ENCODE measurements around the gene MAGEA8. TPM values are rescaled to one million over a fixed set of nuclear protein-coding genes. Genes with fewer than 3 reads are reported as not detected.
"Not testable (repeated sequence)": the region's sequence is repeated elsewhere in the genome, so short reads cannot be mapped to it uniquely, and the experiment has no call there.

Gene MAGEA8
- total RNA-seq, 1 experiment from 2014 or later, result not detected

DNA sequence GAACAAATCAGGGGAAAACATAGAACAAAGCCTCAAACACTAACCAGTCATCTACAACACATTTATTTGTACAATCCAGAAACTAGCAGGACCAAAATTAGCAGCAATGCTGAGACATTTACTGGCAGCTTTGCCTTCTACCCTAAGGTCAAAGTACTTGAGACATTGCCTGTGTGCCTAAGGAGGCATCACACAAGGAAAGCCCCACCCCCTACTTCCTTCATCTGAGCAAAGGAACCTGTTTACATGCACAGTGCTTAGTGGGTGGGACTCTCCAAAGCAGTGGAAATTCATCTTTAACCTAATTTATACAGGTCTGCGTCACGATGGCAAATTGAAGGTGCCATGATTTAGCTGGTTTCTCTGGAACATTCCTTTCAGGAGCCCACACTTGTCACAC, 51.2 kb downstream of the MAGEA8 start:
- H3K27me3 ChIP-seq, H3K36me3 ChIP-seq, H3K9me3 ChIP-seq, H3K4me3 ChIP-seq, DNase-seq: not testable (repeated sequence)

DNA sequence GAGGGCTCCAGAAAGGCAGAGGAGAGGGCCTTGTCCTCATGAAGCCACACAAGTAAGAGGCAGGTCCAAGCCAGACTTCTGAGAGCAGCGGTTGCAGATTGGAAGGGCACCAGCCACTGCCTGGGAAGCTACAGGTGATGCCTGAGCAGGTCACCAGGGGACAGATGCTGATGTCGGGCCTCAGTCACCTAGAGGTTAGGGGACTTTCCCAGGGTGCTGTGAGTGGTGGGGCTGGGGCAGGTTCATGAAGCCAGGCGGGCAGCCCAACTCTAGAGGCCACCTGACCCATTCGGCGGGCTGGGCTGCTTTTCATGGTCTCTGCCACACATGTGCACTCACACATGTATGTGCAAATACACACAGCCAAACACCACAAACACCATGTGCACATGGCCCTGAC, 52.0 kb downstream of the MAGEA8 start:
- not testable (repeated sequence) for H3K27me3 ChIP-seq, DNase-seq, H3K9me3 ChIP-seq, H3K36me3 ChIP-seq, H3K4me3 ChIP-seq

DNA sequence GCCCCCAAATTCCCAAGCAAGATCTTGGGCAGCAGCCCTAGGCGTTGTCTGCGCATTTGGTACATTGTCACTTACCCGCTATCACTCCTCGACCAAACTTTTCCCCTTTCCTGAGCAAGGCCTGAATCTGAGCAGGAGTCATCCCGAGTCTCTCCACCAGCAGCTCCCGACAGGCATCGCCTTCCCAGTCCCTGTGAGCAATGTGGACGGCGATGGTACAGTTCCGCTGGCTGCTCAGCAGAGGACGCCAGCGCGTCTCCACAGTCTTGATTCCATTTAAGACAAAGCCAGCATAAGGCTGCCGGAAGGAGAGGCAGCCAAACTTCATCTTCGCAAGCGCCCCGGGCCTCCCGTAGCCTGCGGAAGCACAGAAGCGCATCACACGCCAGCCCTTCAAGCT, 52.6 kb downstream of the MAGEA8 start:
- not testable (repeated sequence) for H3K4me3 ChIP-seq, DNase-seq, H3K27me3 ChIP-seq, H3K36me3 ChIP-seq, H3K9me3 ChIP-seq

Other genes with a start within 250 kb of the MAGEA8 start
- 11.0 and 18.8 TPM in 2 replicates for gene TMEM185A, start 249.4 kb upstream of the MAGEA8 start, total RNA-seq (2014; rRNA removed; shearing (Covaris generic); ENCODE audit: low replicate concordance)
- gene MAGEA11, start 169.1 kb upstream of the MAGEA8 start, total RNA-seq (2014; rRNA removed; shearing (Covaris generic); ENCODE audit: low replicate concordance), result not detected in 2 replicates
- gene HSFX1, start 107.1 kb upstream of the MAGEA8 start, total RNA-seq (2014; rRNA removed; shearing (Covaris generic); ENCODE audit: low replicate concordance), result not detected in 2 replicates
- not detected in 2 replicates for gene MAGEA9, start 99.3 kb upstream of the MAGEA8 start, total RNA-seq (2014; rRNA removed; shearing (Covaris generic); ENCODE audit: low replicate concordance)
- gene HSFX4, start 48.4 kb downstream of the MAGEA8 start, total RNA-seq (2014; rRNA removed; shearing (Covaris generic); ENCODE audit: low replicate concordance), result not detected in 2 replicates
- gene EOLA2, start 57.3 kb downstream of the MAGEA8 start, total RNA-seq (2014; rRNA removed; shearing (Covaris generic); ENCODE audit: low replicate concordance), result 50.6 and 51.1 TPM in 2 replicates

Data from MG63 (cell line).